Panc1 (cell line): Measurements from ENCODE around the gene MSLN. TPM values are rescaled to one million over a fixed set of nuclear protein-coding genes. Genes with fewer than 3 reads are reported as not detected.

Source experiments
- ATAC-seq: fragments of 200-7000 bp; cut with Tn5 transposase; 2 replicates; pipeline ENCODE4 v1.9.1; 2020; ENCODE audit warnings: mild to moderate bottlenecking, moderate library complexity
- BruUV-seq: library from RNA; stranded (reverse); fragments of 400-500 nt; replicated peaks from 2 replicates; lab custom pipeline; 2021; lab: Mats Ljungman, UMichigan
- CTCF ChIA-PET: fragments of 300-600 bp; sonication (Branson Sonifier 250); formaldehyde crosslinking; loops from one replicate; lab custom pipeline; 2022; ENCODE audit warnings: antibody characterized with exemption; lab: Charles Lee
- POLR2A ChIA-PET: fragments of 300-600 bp; sonication (Branson Sonifier 250); formaldehyde crosslinking; loops from one replicate; lab custom pipeline; 2022; ENCODE audit warnings: antibody characterized with exemption; lab: Charles Lee
- DNase-seq: peaks from one replicate; pipeline ENCODE4 v3.0.0-alpha.2; 2010; ENCODE audit warnings: low read depth, low spot score
- H3K27ac ChIP-seq: 2 replicates; pipeline ENCODE4 v1.5.1; 2011; ENCODE audit warnings: mild to moderate bottlenecking, low read length, inconsistent platforms
- H3K27me3 ChIP-seq: fragments of 200-500 bp; sonication (Bioruptor generic); 2 replicates; pipeline ENCODE4 v1.6.0; 2014; ENCODE audit warnings: low read length, inconsistent platforms; ENCODE audit not compliant: control insufficient read depth, insufficient read depth
- H3K36me3 ChIP-seq: fragments of 200-500 bp; sonication (Bioruptor generic); 2 replicates; pipeline ENCODE4 v1.5.1; 2014; ENCODE audit warnings: inconsistent platforms, mild to moderate bottlenecking, low read length, moderate library complexity; ENCODE audit not compliant: control insufficient read depth, insufficient read depth
- H3K4me1 ChIP-seq: 2 replicates; pipeline ENCODE4 v1.5.1; 2011; ENCODE audit warnings: inconsistent platforms, mild to moderate bottlenecking, low read length, moderate library complexity; ENCODE audit not compliant: control insufficient read depth, insufficient read depth
- H3K4me3 ChIP-seq, 2 experiments: 2 replicates each; pipeline ENCODE4 v1.5.1; 2011 to 2012; ENCODE audit warnings: low read depth in 2 of 2, low read length in 2 of 2, mild to moderate bottlenecking in 2 of 2, inconsistent platforms in 1 of 2, moderate library complexity in 1 of 2
- H3K9me3 ChIP-seq: fragments of 200-500 bp; sonication (Bioruptor generic); 2 replicates; pipeline ENCODE4 v1.5.1; 2014; ENCODE audit warnings: low read depth, mild to moderate bottlenecking, inconsistent platforms, low read length, moderate library complexity; ENCODE audit not compliant: control insufficient read depth, insufficient read depth
- CTCF ChIP-seq: fragments of 450-650 bp; IDR thresholded peaks from 2 replicates; pipeline ENCODE4 v1.5.1; 2017; ENCODE audit warnings: mild to moderate bottlenecking
- POLR2AphosphoS5 ChIP-seq: IDR thresholded peaks from 2 replicates; pipeline ENCODE4 v1.6.1; 2012; ENCODE audit warnings: mild to moderate bottlenecking, low read depth, low read length, moderate library complexity
- REST ChIP-seq, 2 experiments: IDR thresholded peaks; 2 replicates each; pipeline ENCODE4 v1.6.1; 2011 to 2012; ENCODE audit warnings: low read depth in 2 of 2, control low read depth in 1 of 2, low read length in 1 of 2, mild to moderate bottlenecking in 1 of 2, moderate library complexity in 1 of 2; ENCODE audit not compliant: insufficient read depth in 1 of 2
- SIN3A ChIP-seq: IDR thresholded peaks from 2 replicates; pipeline ENCODE4 v1.6.1; 2012; ENCODE audit warnings: low read depth, mild to moderate bottlenecking, low read length, moderate library complexity, borderline replicate concordance; ENCODE audit not compliant: insufficient read depth
- TCF7L2 ChIP-seq: IDR thresholded peaks from 2 replicates; pipeline ENCODE4 v1.6.1; 2011; ENCODE audit warnings: mild to moderate bottlenecking, low read depth, low read length, inconsistent platforms
- in situ Hi-C: cut with HindIII; loops from 2 replicates; pipeline ENCODE4 v1.10.0; 2016; ENCODE audit warnings: low sequenced_read_pairs, low pct_unique_long_range_greater_than_20kb
- intact Hi-C: fragments of 100-400 bp; cut with micrococcal nuclease; formaldehyde crosslinking; loops from one replicate; pipeline ENCODE4 v1.10.0; 2022; ENCODE audit not compliant: unreplicated experiment
- total RNA-seq: library from RNA; stranded (reverse); gene quantifications from one replicate; pipeline ENCODE4 v1.2.1, GENCODE V29; 2021; ENCODE audit not compliant: unreplicated experiment

Gene MSLN
- total RNA-seq, 1 experiment from 2014 or later = 1.1 TPM

DNA sequence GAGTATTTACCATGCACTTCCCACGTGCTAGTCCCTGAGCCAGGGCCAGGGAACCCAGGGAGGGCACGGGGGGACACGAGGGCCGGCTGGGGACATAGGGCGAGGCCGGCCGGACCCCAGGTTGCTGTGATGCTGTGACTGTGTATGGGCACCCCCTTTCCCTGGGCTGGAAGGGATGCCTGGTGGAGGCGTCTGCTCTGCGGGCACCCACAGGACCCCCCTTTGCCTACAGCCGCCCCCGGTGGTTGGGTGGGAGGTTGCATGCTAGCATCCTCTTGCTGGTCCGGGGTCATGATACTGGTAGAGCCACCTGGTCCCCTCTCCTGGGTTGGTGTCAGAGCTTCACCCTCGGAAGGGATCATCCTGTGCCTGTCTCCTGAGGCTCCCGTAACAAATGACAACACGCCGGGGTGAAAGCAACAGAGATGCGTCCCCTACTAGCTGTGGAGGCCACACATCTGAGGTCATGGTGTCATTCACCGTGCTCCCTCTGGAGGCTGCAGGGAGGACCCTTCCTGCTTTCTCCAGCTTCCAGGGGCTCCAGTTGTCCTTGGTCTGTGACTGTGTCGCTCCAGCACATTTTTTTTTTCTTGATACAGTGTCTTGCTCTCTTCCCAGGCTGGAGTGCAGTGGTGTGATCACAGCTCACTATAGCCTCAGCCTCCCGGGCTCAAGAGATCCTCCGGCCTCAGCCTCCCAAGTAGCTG is 16.6 kb upstream of the MSLN start:
- BruUV-seq = no TSS peak

GRCh38 chr16:745739-746138 is 14.8 kb upstream of the MSLN start:
- H3K4me3 ChIP-seq = no peak overlapping the region
- CTCF ChIA-PET = interaction anchor here (0.6 to 0.8 kb wide), 3 partner anchors 20 to 39 kb away, joined by 3 to 5 read pairs (median 3); no protein-coding TSS in a partner anchor
- H3K4me1 ChIP-seq = no peaks in the 10 kb centered on the region
- H3K9me3 ChIP-seq = no peaks in the 10 kb centered on the region
- H3K36me3 ChIP-seq = no peaks in the 10 kb centered on the region
- BruUV-seq = no TSS peak
- intact Hi-C loops (no loop called here), in situ Hi-C loops (no loop called here)
- POLR2A ChIA-PET = no interaction called here
- TF ChIP-seq REST (IDR thresholded peaks at IDR 0.05; ENCODE audit: insufficient read depth in 1 of 2, low read depth in 2 of 2, low read length in 1 of 2) (no peak), CTCF (no peak; the same call in 1 of the 2 replicates), SIN3A (no peak), POLR2AphosphoS5 (no peak), TCF7L2 (no peak)
- H3K27ac ChIP-seq = no peak overlapping the region
- peak; percentile 69 for ATAC-seq
- DNase-seq = no peak
- no peaks in the 10 kb centered on the region for H3K27me3 ChIP-seq

More for the DNA sequence above, 16.6 kb upstream of the MSLN start:
- H3K36me3 ChIP-seq = peaks cover 3% of the 10 kb centered on the region; the same call in 1 of the 2 replicates
- DNase-seq = no peak
- ATAC-seq = no peak
- POLR2A ChIA-PET = interaction anchor here (0.6 kb wide), 1 partner anchor 66 kb away, joined by 3 read pairs; no protein-coding TSS in a partner anchor
- peak; percentile 45 for TF ChIP-seq CTCF
- TF ChIP-seq TCF7L2 = no peak
- no peak for TF ChIP-seq REST (IDR thresholded peaks at IDR 0.05; ENCODE audit: insufficient read depth in 1 of 2, low read depth in 2 of 2, low read length in 1 of 2)
- peaks cover 8% of the 10 kb centered on the region; the same call in 1 of the 2 replicates for H3K4me1 ChIP-seq
- H3K27me3 ChIP-seq = no peaks in the 10 kb centered on the region
- no peak overlapping the region for H3K4me3 ChIP-seq
- CTCF ChIA-PET = interaction anchor here (0.7 kb wide), 1 partner anchor 37 kb away, joined by 3 read pairs; no protein-coding TSS in a partner anchor
- in situ Hi-C loops = no loop called here
- H3K27ac ChIP-seq = no peak overlapping the region
- H3K9me3 ChIP-seq = no peaks in the 10 kb centered on the region
- intact Hi-C loops = loop anchor here (5.0 kb wide), 1 partner anchor 43 kb away; the partner anchor contains the start of genes CHTF18 and RPUSD1
